H1 (cell line): ENCODE data around the gene ZHX3. TPM values are rescaled to one million over a fixed set of nuclear protein-coding genes. Genes with fewer than 3 reads are reported as not detected.

ENCODE experiments used
- CTCF ChIA-PET: fragments of 300-600 bp; sonication (Branson Sonifier 250); formaldehyde crosslinking; loops from one replicate; lab custom pipeline; 2021; ENCODE audit not compliant: partially characterized antibody; lab: Charles Lee
- POLR2A ChIA-PET: fragments of 300-600 bp; sonication (Branson Sonifier 250); formaldehyde crosslinking; loops from one replicate; lab custom pipeline; 2021; ENCODE audit warnings: inconsistent platforms; ENCODE audit not compliant: partially characterized antibody; lab: Charles Lee
- DNase-seq, 2 experiments: peaks; one replicate each; pipeline versions ENCODE4 v3.0.0 to v3.0.0-alpha.2; 2010 to 2022; ENCODE audit warnings: low spot score in 2 of 2, low read depth in 1 of 2, mixed read lengths in 1 of 2
- FAIRE-seq: peaks from 2 replicates; lab custom pipeline; 2011; peaks lifted over from hg19 to GRCh38; lab: Jason Lieb, UNC
- H2AFZ ChIP-seq: 2 replicates; pipeline ENCODE4 v1.8.1; 2012; ENCODE audit warnings: low read length, inconsistent platforms
- H2AK5ac ChIP-seq: 2 replicates; pipeline ENCODE4 v1.6.1; 2013; ENCODE audit warnings: low read depth, low read length
- H2BK120ac ChIP-seq: replicated peaks from 2 replicates; pipeline ENCODE3; 2013; ENCODE audit warnings: low read depth, low read length, inconsistent platforms
- H2BK12ac ChIP-seq: 2 replicates; pipeline ENCODE4 v1.6.1; 2013; ENCODE audit warnings: low read depth, low read length
- H2BK15ac ChIP-seq: 2 replicates; pipeline ENCODE4 v1.6.1; 2013; ENCODE audit warnings: low read length
- H2BK20ac ChIP-seq: 2 replicates; pipeline ENCODE4 v1.6.1; 2013; ENCODE audit warnings: low read length
- H2BK5ac ChIP-seq: 2 replicates; pipeline ENCODE4 v1.6.1; 2013; ENCODE audit warnings: low read depth, low read length
- H3K14ac ChIP-seq: 2 replicates; pipeline ENCODE4 v1.6.1; 2013; ENCODE audit warnings: inconsistent platforms; ENCODE audit not compliant: insufficient read length
- H3K18ac ChIP-seq: 2 replicates; pipeline ENCODE4 v1.6.1; 2013; ENCODE audit warnings: low read length; ENCODE audit errors: extremely low read depth
- H3K23ac ChIP-seq: 2 replicates; pipeline ENCODE4 v1.6.1; 2013; ENCODE audit warnings: inconsistent platforms; ENCODE audit not compliant: insufficient read length
- H3K23me2 ChIP-seq: 2 replicates; pipeline ENCODE4 v1.6.1; 2013; ENCODE audit warnings: low read depth, low read length
- H3K27ac ChIP-seq: 2 replicates; pipeline ENCODE4 v1.6.1; 2011; ENCODE audit warnings: low read depth, low read length, inconsistent platforms
- H3K27me3 ChIP-seq, 4 experiments: replicated peaks in 1 of 4; 1 replicate in 1 of 4; 2 replicates in 3 of 4; pipeline versions ENCODE4 v1.6.1 to v1.8.1; 2011 to 2013; ENCODE audit warnings: low read length in 3 of 4, mild to moderate bottlenecking in 3 of 4, inconsistent platforms in 2 of 4, mixed read lengths in 2 of 4, moderate library complexity in 1 of 4; ENCODE audit not compliant: control insufficient read depth in 3 of 4, insufficient read depth in 3 of 4; ENCODE audit errors: extremely low read depth in 1 of 4
- H3K36me3 ChIP-seq, 4 experiments: 2 replicates each; pipeline versions ENCODE4 v1.6.1 to v1.8.1; 2011 to 2013; ENCODE audit warnings: mild to moderate bottlenecking in 4 of 4, low read length in 3 of 4, moderate library complexity in 2 of 4, control low read depth in 1 of 4, inconsistent platforms in 1 of 4; ENCODE audit not compliant: insufficient read depth in 4 of 4, control insufficient read depth in 2 of 4
- H3K4ac ChIP-seq: replicated peaks from 2 replicates; pipeline ENCODE3; 2013; ENCODE audit warnings: low read length, low read depth, mixed read lengths, inconsistent platforms; ENCODE audit not compliant: insufficient read length
- H3K4me1 ChIP-seq, 4 experiments: replicated peaks in 1 of 4; 1 replicate in 1 of 4; 2 replicates in 3 of 4; pipeline versions ENCODE4 v1.6.1 to v1.8.1; 2011 to 2013; ENCODE audit warnings: low read length in 3 of 4, inconsistent platforms in 2 of 4, mixed read lengths in 1 of 4; ENCODE audit not compliant: insufficient read depth in 4 of 4, control insufficient read depth in 3 of 4
- H3K4me2 ChIP-seq, 2 experiments: 2 replicates each; pipeline versions ENCODE4 v1.6.1 to v1.8.1; 2011 to 2013; ENCODE audit warnings: low read depth in 2 of 2, low read length in 2 of 2, control low read depth in 1 of 2, inconsistent platforms in 1 of 2, mild to moderate bottlenecking in 1 of 2; ENCODE audit not compliant: insufficient read depth in 1 of 2
- H3K4me3 ChIP-seq, 4 experiments: fragments of 200-600, 300-600 bp in 1 of 4; sonication (generic), shearing (Covaris generic), sonication (Bioruptor Twin) in 1 of 4; 2 replicates each; pipeline versions ENCODE4 v1.5.1 to v1.8.1; 2011 to 2016; ENCODE audit warnings: low read length in 4 of 4, low read depth in 3 of 4, control low read depth in 2 of 4, inconsistent platforms in 2 of 4, mild to moderate bottlenecking in 2 of 4, mixed read lengths in 1 of 4, moderate library complexity in 1 of 4; ENCODE audit not compliant: insufficient read depth in 2 of 4; ENCODE audit errors: extremely low read depth in 1 of 4
- H3K56ac ChIP-seq: replicated peaks from 2 replicates; pipeline ENCODE3; 2013; ENCODE audit warnings: low read depth, mild to moderate bottlenecking, mixed read lengths, low read length, inconsistent platforms; ENCODE audit not compliant: insufficient read length
- H3K79me1 ChIP-seq: 2 replicates; pipeline ENCODE4 v1.6.1; 2013; ENCODE audit warnings: low read depth, low read length, control low read depth
- H3K79me2 ChIP-seq, 2 experiments: 2 replicates each; pipeline versions ENCODE4 v1.6.1 to v1.8.1; 2012 to 2013; ENCODE audit warnings: low read length in 2 of 2, mild to moderate bottlenecking in 2 of 2, inconsistent platforms in 1 of 2; ENCODE audit not compliant: insufficient read depth in 2 of 2, control insufficient read depth in 1 of 2
- H3K9ac ChIP-seq, 4 experiments: replicated peaks in 1 of 4; 1 replicate in 1 of 4; 2 replicates in 3 of 4; pipeline versions ENCODE4 v1.6.1 to v1.8.1; 2011 to 2013; ENCODE audit warnings: low read depth in 3 of 4, low read length in 3 of 4, control low read depth in 2 of 4, mild to moderate bottlenecking in 2 of 4, moderate library complexity in 2 of 4, inconsistent platforms in 1 of 4; ENCODE audit errors: extremely low read depth in 1 of 4
- H3K9me3 ChIP-seq, 2 experiments: 2 replicates each; pipeline versions ENCODE4 v1.6.1 to v1.8.1; 2012 to 2013; ENCODE audit warnings: mild to moderate bottlenecking in 2 of 2, moderate library complexity in 2 of 2, control low read depth in 1 of 2, inconsistent platforms in 1 of 2, low read depth in 1 of 2, low read length in 1 of 2, mixed read lengths in 1 of 2; ENCODE audit not compliant: insufficient read depth in 2 of 2
- H4K20me1 ChIP-seq, 2 experiments: replicated peaks in 1 of 2; 2 replicates each; pipeline versions ENCODE3 to v1.8.1; 2011 to 2013; ENCODE audit warnings: inconsistent platforms in 2 of 2, low read length in 2 of 2, mild to moderate bottlenecking in 1 of 2; ENCODE audit not compliant: insufficient read depth in 2 of 2, control insufficient read depth in 1 of 2
- H4K5ac ChIP-seq: 2 replicates; pipeline ENCODE4 v1.6.1; 2013; ENCODE audit warnings: low read length, low read depth, mixed read lengths, inconsistent platforms; ENCODE audit not compliant: insufficient read length
- H4K8ac ChIP-seq: 2 replicates; pipeline ENCODE4 v1.8.0; 2013; ENCODE audit warnings: mild to moderate bottlenecking, moderate library complexity, low read length, inconsistent platforms; ENCODE audit not compliant: insufficient read depth; ENCODE audit errors: extremely low read depth
- H4K91ac ChIP-seq: replicated peaks from 2 replicates; pipeline ENCODE3; 2013; ENCODE audit warnings: low read length, mixed read lengths, inconsistent platforms; ENCODE audit not compliant: insufficient read length
- EZH2 ChIP-seq: fragments of 200-600 bp; sonication (generic); IDR thresholded peaks from 2 replicates; pipeline ENCODE4 v1.7.1; 2012; ENCODE audit warnings: low read depth, mild to moderate bottlenecking, moderate library complexity, low read length, inconsistent platforms; ENCODE audit not compliant: severe bottlenecking
- WGBS, 2 experiments: shearing (Covaris generic) in 1 of 2; methylation state at CpG; one replicate each; pipeline versions ENCODE4 v1.1.6 to v1.1.7; 2013 to 2015; ENCODE audit warnings: low lambda C conversion rate in 2 of 2, mixed read lengths in 2 of 2, inconsistent platforms in 1 of 2, low coverage in 1 of 2, missing lambda C conversion rate in 1 of 2; ENCODE audit not compliant: insufficient replicate concordance in 2 of 2, insufficient coverage in 1 of 2, insufficient read length in 1 of 2; ENCODE audit errors: extremely low coverage in 1 of 2, missing lambda C conversion rate in 1 of 2; 5-methylcytosine and 5-hydroxymethylcytosine counted together
- polyA plus RNA-seq, 7 experiments: library from polyadenylated mRNA; depleted of rRNA in 3 of 7; stranded (reverse) in 5 of 7; unstranded in 2 of 7; fragments of >200 nt in 5 of 7; fragments of 200-250 nt in 2 of 7; gene quantifications; 1 replicate in 5 of 7; 2 replicates in 1 of 7; 4 replicates in 1 of 7; pipeline versions ENCODE4 v1.2.1 to v1.2.3, GENCODE V29; 2011 to 2013; ENCODE audit warnings: missing spikeins in 2 of 7, mixed read lengths in 2 of 7
- total RNA-seq: library from RNA; stranded (reverse); fragmentation: NEBNext Ultra II Directional; extraction: Animal tissue kit (Norgen Biotek cat#: 25700); gene quantifications from 2 replicates; pipeline ENCODE4 v1.2.1, GENCODE V29; 2021

ZHX3 gene
- total and polyA plus RNA-seq, 2 of the 8 experiments (the other 6 are each of a cell fraction or from before 2014, with no cell fraction given): 1.00 to 7.8 TPM

DNA sequence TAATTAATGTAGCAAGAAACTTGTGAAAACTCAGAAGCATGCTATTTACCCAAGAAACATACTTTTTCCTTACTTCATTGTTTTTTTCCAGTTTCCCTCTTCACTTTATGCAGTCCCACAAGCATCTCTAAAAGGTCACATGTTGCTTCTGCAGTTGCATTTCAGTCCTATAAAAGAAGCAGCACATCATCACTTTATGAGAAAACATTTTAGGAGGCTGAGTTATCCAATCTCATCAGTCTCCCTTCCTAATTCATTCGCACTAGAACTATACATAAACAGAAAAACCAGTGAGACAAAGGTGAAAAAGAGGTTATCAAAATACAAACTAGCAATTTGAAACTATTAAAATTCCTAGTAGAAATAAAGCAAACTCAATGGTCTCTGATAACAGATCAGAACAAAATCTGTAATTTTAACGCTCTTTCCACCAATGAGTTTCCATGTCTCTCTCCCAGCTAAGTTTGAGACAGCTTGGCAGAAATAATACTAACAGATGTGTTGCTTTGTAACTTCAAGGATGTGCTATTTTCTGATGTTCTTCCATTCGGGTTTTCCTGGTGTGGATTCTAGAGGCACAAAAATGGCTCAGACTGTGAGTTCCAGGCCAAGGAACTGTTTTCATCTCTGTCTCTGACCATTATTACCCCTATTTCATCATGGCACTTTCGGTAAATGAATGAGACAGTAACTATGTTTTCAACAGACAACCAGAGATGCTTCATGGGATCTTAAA is 48.4 kb downstream of the ZHX3 start:
- Histone ChIP-seq H3K18ac (no peak overlapping the region), H3K79me1 (no peaks in the 10 kb centered on the region), H2BK120ac (no peak overlapping the region), H3K9me3 (no peaks in the 10 kb centered on the region), H3K56ac (no peak overlapping the region)
- no peak for FAIRE-seq
- no peak for TF ChIP-seq EZH2
- TF ChIP-seq, all 59 proteins: peak for 0
- Histone ChIP-seq H3K4me1 (no peaks in the 10 kb centered on the region), H2AK5ac (no peak overlapping the region), H4K5ac (no peak overlapping the region), H4K20me1 (no peaks in the 10 kb centered on the region), H2BK12ac (no peak overlapping the region), H4K8ac (no peak overlapping the region), H3K4me2 (no peak overlapping the region), H3K9ac (no peak overlapping the region), H3K4me3 (no peak overlapping the region), H2BK15ac (no peak overlapping the region), H3K23ac (no peak overlapping the region), H3K27me3 (no peaks in the 10 kb centered on the region), H3K79me2 (no peaks in the 10 kb centered on the region), H3K4ac (no peak overlapping the region), H2BK20ac (no peak overlapping the region), H3K14ac (no peak overlapping the region), H2AFZ (no peak overlapping the region), H3K23me2 (no peaks in the 10 kb centered on the region), H3K36me3 (no peaks in the 10 kb centered on the region), H3K27ac (no peak overlapping the region), H2BK5ac (no peak overlapping the region), H4K91ac (no peak overlapping the region)
- 93% methylated on average over 4 of the region's 4 CpGs; no CpG with 5 or more reads in 1 of the 2 experiments for WGBS, 2 experiments
- POLR2A ChIA-PET: no interaction called here
- DNase-seq: no peak
- CTCF ChIA-PET: no interaction called here
